GM21360 (cell line): ENCODE data around the gene NKAIN2.
"Not testable (repeated sequence)": the region's sequence is repeated elsewhere in the genome, so short reads cannot be mapped to it uniquely, and the experiment has no call there.

ENCODE experiments used
- ATAC-seq: cut with Tn5 transposase; IDR thresholded peaks from one replicate; pipeline ENCODE4 v1.9.1; 2021; ENCODE audit warnings: mild to moderate bottlenecking, moderate library complexity; ENCODE audit not compliant: unreplicated experiment

Gene NKAIN2

GRCh38 chr6:124297507-124297906, 493.8 kb downstream of the NKAIN2 start:
- no peak for ATAC-seq

GRCh38 chr6:124298730-124299129, 495.1 kb downstream of the NKAIN2 start:
- no peak for ATAC-seq

- ATAC-seq = not testable (repeated sequence)
Measured at GRCh38 chr6:124300907-124301306, 497.2 kb downstream of the NKAIN2 start.

GRCh38 chr6:124303971-124304370, 500.3 kb downstream of the NKAIN2 start:
- ATAC-seq = no peak

- ATAC-seq = no peak
Measured at GRCh38 chr6:124310139-124310538, 506.5 kb downstream of the NKAIN2 start.

- no peak for ATAC-seq
Measured at GRCh38 chr6:124319410-124319809, 515.7 kb downstream of the NKAIN2 start.

- ATAC-seq = no peak
Measured at GRCh38 chr6:124324237-124324636, 520.6 kb downstream of the NKAIN2 start.

- ATAC-seq = no peak
Measured at GRCh38 chr6:124330197-124330596, 526.5 kb downstream of the NKAIN2 start.

- ATAC-seq = no peak
Measured at GRCh38 chr6:124334359-124334758, 530.7 kb downstream of the NKAIN2 start.

GRCh38 chr6:124339610-124340334, 536.1 kb downstream of the NKAIN2 start:
- ATAC-seq = no peak

GRCh38 chr6:124348339-124348738, 544.7 kb downstream of the NKAIN2 start:
- not testable (repeated sequence) for ATAC-seq

GRCh38 chr6:124355146-124355545, 551.5 kb downstream of the NKAIN2 start:
- no peak for ATAC-seq

- no peak for ATAC-seq
Measured at GRCh38 chr6:124356276-124356810, 552.7 kb downstream of the NKAIN2 start.

GRCh38 chr6:124356811-124357210, 553.1 kb downstream of the NKAIN2 start:
- no peak for ATAC-seq

GRCh38 chr6:124368131-124368530, 564.5 kb downstream of the NKAIN2 start:
- ATAC-seq = no peak

GRCh38 chr6:124371974-124372475, 568.4 kb downstream of the NKAIN2 start:
- no peak for ATAC-seq

GRCh38 chr6:124373386-124373785, 569.7 kb downstream of the NKAIN2 start:
- ATAC-seq = no peak

GRCh38 chr6:124389127-124389526, 585.5 kb downstream of the NKAIN2 start:
- ATAC-seq = no peak

GRCh38 chr6:124393536-124393935, 589.9 kb downstream of the NKAIN2 start:
- no peak for ATAC-seq

- ATAC-seq = no peak
Measured at GRCh38 chr6:124396361-124396760, 592.7 kb downstream of the NKAIN2 start.

GRCh38 chr6:124400261-124400999, 596.8 kb downstream of the NKAIN2 start:
- no peak for ATAC-seq

GRCh38 chr6:124410425-124410824, 606.8 kb downstream of the NKAIN2 start:
- ATAC-seq = not testable (repeated sequence)
